ENCODE data around the gene RGS6. TPM values are rescaled to one million over a fixed set of nuclear protein-coding genes. Genes with fewer than 3 reads are reported as not detected.

RGS6 gene
- total RNA-seq, 4 donors from 2014 or later = 0.83 to 2.4 (median 1.5) TPM

DNA sequence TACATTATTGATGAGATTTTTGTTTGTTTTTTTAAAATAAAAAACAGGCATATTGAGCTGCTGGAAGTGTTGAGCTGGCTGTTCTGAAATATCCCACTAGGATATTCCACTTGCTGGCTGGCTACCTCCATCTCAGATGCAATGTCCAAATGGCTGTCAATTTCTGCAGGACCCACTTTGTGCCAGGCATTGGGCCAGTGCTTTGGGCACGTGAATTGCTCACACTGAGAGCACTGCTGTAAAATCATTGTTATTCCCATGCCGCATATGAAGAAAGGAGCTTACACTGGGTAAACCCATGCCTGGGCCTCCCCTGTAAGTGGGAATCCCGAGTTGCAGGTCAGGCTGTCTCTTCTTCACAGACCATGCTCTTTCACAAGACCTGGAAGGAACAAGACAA lies 56.7 kb downstream of the RGS6 start:
- Histone ChIP-seq H3K9me3 (no peaks in the 10 kb centered on the region), H3K27ac (replicated peaks in 1 of 4) (no peak overlapping the region), H3K4me3 (no peak overlapping the region), H3K36me3 (no peaks in the 10 kb centered on the region), H3K27me3 (no peaks in the 10 kb centered on the region), H3K4me1 (peaks cover 3 to 23% (median 15%) of the 10 kb centered on the region in 4 donors)
- DNase-seq (ENCODE audit: extremely low spot score) = peak; percentile 50
- 69% methylated on average over 2 of the region's 3 CpGs for WGBS
- intact Hi-C loops (cut with DNase I) = no loop called here
- no peak for TF ChIP-seq CTCF (IDR thresholded peaks at IDR 0.05)

DNA sequence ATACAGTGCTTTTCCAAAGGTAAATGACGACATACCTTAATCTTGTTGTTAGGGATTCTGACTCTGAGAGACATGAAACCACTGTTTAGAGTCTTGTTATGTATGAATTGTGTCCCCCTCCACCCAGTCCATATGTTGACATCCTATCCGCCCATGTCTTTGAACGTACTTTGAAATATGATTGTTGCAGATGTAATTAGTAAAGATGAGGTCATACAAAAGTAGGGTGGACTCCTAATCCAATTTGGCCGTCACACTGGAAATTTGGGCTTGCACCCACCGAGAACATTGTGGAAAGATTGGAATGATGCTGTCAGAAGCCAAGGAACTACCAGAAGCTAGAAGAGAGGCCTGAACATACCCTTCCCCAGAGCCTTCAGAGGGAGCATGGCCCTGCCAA lies 62.2 kb downstream of the RGS6 start:
- H3K4me3 ChIP-seq = no peak overlapping the region
- H3K4me1 ChIP-seq = no peaks in the 10 kb centered on the region
- WGBS = 78% methylated on average over 5 of the region's 5 CpGs
- H3K36me3 ChIP-seq = no peaks in the 10 kb centered on the region
- H3K27me3 ChIP-seq = no peaks in the 10 kb centered on the region
- no peak overlapping the region for H3K27ac ChIP-seq (replicated peaks in 1 of 4)
- intact Hi-C loops (cut with DNase I) = no loop called here
- no peaks in the 10 kb centered on the region for H3K9me3 ChIP-seq
- TF ChIP-seq CTCF (IDR thresholded peaks at IDR 0.05) = no peak
- TF ChIP-seq POLR2AphosphoS5 (IDR thresholded peaks at IDR 0.05) = no peak
- no peak for TF ChIP-seq POLR2A (IDR thresholded peaks at IDR 0.05; ENCODE audit: low read depth)
- TF ChIP-seq EP300 (IDR thresholded peaks at IDR 0.05) = no peak
- DNase-seq (ENCODE audit: extremely low spot score) = peak; percentile 60

DNA sequence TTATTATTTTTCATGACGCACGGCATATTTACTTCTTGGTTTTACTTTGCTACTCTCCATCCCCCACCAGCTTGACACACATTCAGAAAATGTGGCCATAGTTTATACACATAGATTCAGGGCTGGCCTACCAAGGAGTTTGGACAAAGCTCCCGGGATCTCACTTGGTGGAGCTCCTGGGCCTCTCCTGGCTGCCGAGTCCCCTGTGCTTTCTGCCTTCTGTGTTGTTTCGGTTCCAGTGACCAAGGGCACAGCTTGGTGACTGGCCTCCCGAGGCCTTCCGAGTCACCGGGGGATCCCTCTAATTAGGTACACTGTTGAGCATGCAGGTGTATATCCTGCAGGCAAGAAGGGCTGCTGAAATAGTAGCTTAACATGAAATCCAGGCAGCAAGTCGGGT lies 63.5 kb downstream of the RGS6 start:
- DNase-seq (ENCODE audit: extremely low spot score) = no peak
- Histone ChIP-seq H3K27ac (replicated peaks in 1 of 4) (no peak overlapping the region), H3K4me3 (no peak overlapping the region), H3K4me1 (no peaks in the 10 kb centered on the region), H3K9me3 (no peaks in the 10 kb centered on the region), H3K27me3 (no peaks in the 10 kb centered on the region), H3K36me3 (no peaks in the 10 kb centered on the region)
- intact Hi-C loops (cut with DNase I) = no loop called here
- TF ChIP-seq POLR2A (IDR thresholded peaks at IDR 0.05; ENCODE audit: low read depth) = no peak
- no peak for TF ChIP-seq EP300 (IDR thresholded peaks at IDR 0.05)
- 92% methylated on average over 9 of the region's 9 CpGs for WGBS

DNA sequence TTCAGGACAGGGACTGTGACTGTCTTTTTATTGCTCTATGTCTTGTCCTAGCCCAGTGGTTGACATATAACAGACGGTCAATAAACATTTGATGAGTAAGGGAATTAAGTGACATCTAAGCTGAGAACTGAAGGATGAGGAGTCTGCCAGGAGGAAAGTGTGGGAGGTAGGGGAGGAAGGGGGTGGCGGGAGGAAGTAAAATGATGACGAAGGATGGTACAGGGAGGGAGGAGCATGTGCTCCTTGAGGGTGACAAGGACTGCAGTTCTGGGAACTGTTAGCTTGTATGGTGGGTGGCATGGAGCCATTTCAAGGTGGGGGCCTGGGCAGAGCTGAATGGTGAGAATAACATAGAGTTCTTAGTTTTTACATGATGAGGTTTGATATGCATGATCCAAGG lies 64.4 kb downstream of the RGS6 start:
- Histone ChIP-seq H3K9me3 (no peaks in the 10 kb centered on the region), H3K4me1 (no peaks in the 10 kb centered on the region), H3K27ac (replicated peaks in 1 of 4) (no peak overlapping the region), H3K36me3 (no peaks in the 10 kb centered on the region), H3K27me3 (no peaks in the 10 kb centered on the region), H3K4me3 (no peak overlapping the region)
- intact Hi-C loops (cut with DNase I) = no loop called here
- DNase-seq (ENCODE audit: extremely low spot score) = no peak
- TF ChIP-seq POLR2A (IDR thresholded peaks at IDR 0.05; ENCODE audit: low read depth) (no peak), EP300 (IDR thresholded peaks at IDR 0.05) (no peak), POLR2AphosphoS5 (IDR thresholded peaks at IDR 0.05) (no peak), CTCF (IDR thresholded peaks at IDR 0.05) (no peak)
- 84% methylated on average over 3 of the region's 3 CpGs for WGBS

GRCh38 chr14:72000907-72001306 lies 68.7 kb downstream of the RGS6 start:
- TF ChIP-seq CTCF (IDR thresholded peaks at IDR 0.05) (no peak), POLR2AphosphoS5 (IDR thresholded peaks at IDR 0.05) (no peak), EP300 (IDR thresholded peaks at IDR 0.05) (no peak), POLR2A (IDR thresholded peaks at IDR 0.05; ENCODE audit: low read depth) (no peak)
- DNase-seq (ENCODE audit: extremely low spot score) = no peak
- intact Hi-C loops (cut with DNase I) = no loop called here
- 84% methylated on average over 9 of the region's 9 CpGs for WGBS
- no peaks in the 10 kb centered on the region for H3K36me3 ChIP-seq
- H3K27me3 ChIP-seq = no peaks in the 10 kb centered on the region
- H3K4me1 ChIP-seq = no peaks in the 10 kb centered on the region
- no peaks in the 10 kb centered on the region for H3K9me3 ChIP-seq
- H3K27ac ChIP-seq (replicated peaks in 1 of 4) = no peak overlapping the region
- no peak overlapping the region for H3K4me3 ChIP-seq
